AG04450 (cell line): ENCODE results near the gene SP1. TPM values are rescaled to one million over a fixed set of nuclear protein-coding genes. Genes with fewer than 3 reads are reported as not detected.
"Not testable (repeated sequence)": the region's sequence is repeated elsewhere in the genome, so short reads cannot be mapped to it uniquely, and the experiment has no call there.

Source experiments
- CTCF ChIA-PET: fragments of 300-600, 350-600 bp; formaldehyde crosslinking; extraction: SDS; loops from one replicate; lab custom pipeline; 2022; ENCODE audit warnings: antibody characterized with exemption, inconsistent platforms; lab: Charles Lee
- POLR2A ChIA-PET: fragments of 350-600 bp; formaldehyde crosslinking; extraction: SDS; loops from one replicate; lab custom pipeline; 2021; ENCODE audit warnings: antibody characterized with exemption, inconsistent platforms; lab: Yijun Ruan, JAX
- DNase-seq: peaks from one replicate; pipeline ENCODE4 v3.0.0-alpha.2; 2011; ENCODE audit warnings: low read depth, low spot score
- H3K27ac ChIP-seq: one replicate; pipeline ENCODE4 v1.5.1; 2012; ENCODE audit warnings: low read depth, low read length, control low read depth
- H3K27me3 ChIP-seq: one replicate; pipeline ENCODE4 v1.6.0; 2012; ENCODE audit warnings: low read length; ENCODE audit not compliant: control insufficient read depth, insufficient read depth
- H3K4me3 ChIP-seq: 2 replicates; pipeline ENCODE4 v1.5.1; 2011; ENCODE audit warnings: mild to moderate bottlenecking, low read depth, low read length, control low read depth
- H3K9me3 ChIP-seq: 2 replicates; pipeline ENCODE4 v1.5.1; 2012; ENCODE audit warnings: low read length; ENCODE audit not compliant: control insufficient read depth, insufficient read depth
- CTCF ChIP-seq: IDR thresholded peaks from 2 replicates; pipeline ENCODE4 v1.5.1; 2011; ENCODE audit warnings: low read depth, low read length, control low read depth, inconsistent platforms
- polyA plus RNA-seq: library from polyadenylated mRNA; depleted of rRNA; stranded (reverse); fragments of >200 nt; gene quantifications from 2 replicates; pipeline ENCODE4 v1.2.3, GENCODE V29; 2011

SP1 gene
- polyA plus RNA-seq, 1 experiment, result 45.9 TPM

- ChIA-PET POLR2A (interaction anchor here (0.6 kb wide), 1 partner anchor 471 kb away, joined by 3 read pairs; no protein-coding TSS in a partner anchor), CTCF (interaction anchor here (0.6 to 3.5 kb wide), 4 partner anchors 11 to 1217 kb away, joined by 4 to 16 read pairs (median 6); no protein-coding TSS in a partner anchor)
- DNase-seq, result no peak
- Histone ChIP-seq H3K27ac (no peak overlapping the region), H3K9me3 (no peaks in the 10 kb centered on the region), H3K27me3 (no peaks in the 10 kb centered on the region), H3K4me3 (no peak overlapping the region)
- no peak for TF ChIP-seq CTCF
Measured at GRCh38 chr12:53410951-53411350, 31.0 kb downstream of the SP1 start.

- no peak for DNase-seq
- no peak overlapping the region for H3K4me3 ChIP-seq
- H3K27me3 ChIP-seq, result no peaks in the 10 kb centered on the region
- ChIA-PET CTCF (interaction anchor here (2.5 to 2.8 kb wide), 2 partner anchors 61 to 68 kb away, joined by 16 to 25 read pairs; no protein-coding TSS in a partner anchor), POLR2A (no interaction called here)
- no peaks in the 10 kb centered on the region for H3K9me3 ChIP-seq
- TF ChIP-seq CTCF, result no peak
- no peak overlapping the region for H3K27ac ChIP-seq
Measured at GRCh38 chr12:53413485-53414204, 33.7 kb downstream of the SP1 start.

- no peak for TF ChIP-seq CTCF
- Histone ChIP-seq H3K4me3 (no peak overlapping the region), H3K27me3 (no peaks in the 10 kb centered on the region), H3K27ac (no peak overlapping the region), H3K9me3 (no peaks in the 10 kb centered on the region)
- ChIA-PET POLR2A (interaction anchor here (0.6 kb wide), 1 partner anchor 88 kb away, joined by 4 read pairs; no protein-coding TSS in a partner anchor), CTCF (interaction anchor here (0.6 to 2.8 kb wide), 7 partner anchors 18 to 94 kb away, joined by 3 to 25 read pairs (median 5); partner anchors contain the start of gene AAAS)
- no peak for DNase-seq
Measured at GRCh38 chr12:53414756-53415417, 34.9 kb downstream of the SP1 start.

GRCh38 chr12:53415752-53416389 is 35.9 kb downstream of the SP1 start:
- not testable (repeated sequence) for H3K27me3 ChIP-seq
- POLR2A ChIA-PET, result interaction anchor here (0.7 kb wide), 1 partner anchor 28 kb away, joined by 3 read pairs; no protein-coding TSS in a partner anchor

GRCh38 chr12:53417291-53417816 is 37.4 kb downstream of the SP1 start:
- POLR2A ChIA-PET, result interaction anchor here (0.6 to 1.2 kb wide), 3 partner anchors 28 to 96 kb away, joined by 3 to 8 read pairs (median 4); partner anchors contain the start of gene AAAS
- DNase-seq, result not testable (repeated sequence)
- CTCF ChIA-PET, result interaction anchor here (0.6 to 2.8 kb wide), 6 partner anchors 63 to 220 kb away, joined by 3 to 24 read pairs (median 8); partner anchors contain the start of gene AAAS

More at GRCh38 chr12:53415752-53416389, 35.9 kb downstream of the SP1 start:
- H3K27ac ChIP-seq, DNase-seq, H3K4me3 ChIP-seq, H3K9me3 ChIP-seq: not testable (repeated sequence)
- CTCF ChIA-PET, result interaction anchor here (0.6 to 2.8 kb wide), 5 partner anchors 26 to 95 kb away, joined by 3 to 25 read pairs (median 16); partner anchors contain the start of gene AAAS

More at GRCh38 chr12:53417291-53417816, 37.4 kb downstream of the SP1 start:
- not testable (repeated sequence) for H3K27ac ChIP-seq, H3K27me3 ChIP-seq, H3K4me3 ChIP-seq, H3K9me3 ChIP-seq
